Measurements from ENCODE around the gene KRTAP12-4. TPM values are rescaled to one million over a fixed set of nuclear protein-coding genes. Genes with fewer than 3 reads are reported as not detected.
"Not testable (repeated sequence)": the region's sequence is repeated elsewhere in the genome, so short reads cannot be mapped to it uniquely, and the experiment has no call there.

KRTAP12-4 gene
- total RNA-seq, 1 donor from 2014 or later: not detected

DNA sequence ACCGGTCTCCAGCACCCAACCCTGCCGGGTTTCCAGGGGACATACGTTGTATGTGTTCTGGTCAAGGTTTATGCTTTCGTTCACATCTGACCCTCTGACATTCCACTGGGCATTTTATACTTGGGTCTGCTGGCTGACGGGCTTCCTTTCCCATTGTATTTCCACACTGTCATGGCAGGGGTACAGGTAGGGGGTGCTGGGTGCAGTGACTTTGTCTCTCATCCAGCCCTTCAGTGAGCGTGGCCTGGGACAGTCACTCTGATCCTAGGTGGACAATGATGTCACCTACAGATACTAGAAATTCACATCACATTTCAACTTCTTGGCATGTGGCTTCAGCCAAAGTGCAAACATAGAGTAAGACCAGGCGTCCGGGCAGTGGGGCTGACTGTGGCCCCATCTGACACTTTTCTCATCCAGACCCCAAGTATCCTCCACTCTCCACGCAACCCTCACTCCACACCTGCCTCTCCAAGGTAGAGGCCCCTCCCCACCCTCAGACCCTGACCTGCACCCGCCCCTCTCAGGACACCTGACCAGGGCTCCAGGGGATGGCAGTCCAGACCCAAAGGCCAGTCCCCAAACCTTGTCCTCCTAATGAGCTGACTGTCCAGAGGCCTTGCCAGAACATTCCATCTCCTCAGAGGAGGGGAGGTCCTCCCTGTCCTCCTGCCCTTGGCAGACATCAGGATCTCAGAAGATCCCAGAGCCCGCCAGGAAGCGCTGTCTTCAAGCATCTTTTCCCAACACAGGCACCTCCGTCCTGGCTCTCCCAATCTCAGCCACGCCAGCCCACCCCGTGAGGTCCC lies 18.0 kb downstream of the KRTAP12-4 start:
- H3K9me3 Mint-ChIP-seq: peaks cover 16% of the 10 kb centered on the region
- DNase-seq (ENCODE audit: low read depth, low spot score): no peak
- H3K27me3 Mint-ChIP-seq (ENCODE audit: low read depth): peaks cover 14% of the 10 kb centered on the region
- no peak overlapping the region for H3K4me3 Mint-ChIP-seq
- H3K4me1 Mint-ChIP-seq: peaks cover 10% of the 10 kb centered on the region
- H3K36me3 Mint-ChIP-seq (ENCODE audit: low read depth): peaks cover 3% of the 10 kb centered on the region
- H3K27ac Mint-ChIP-seq (ENCODE audit: unreplicated experiment): peak overlapping the region; percentile 59
- no peak for TF ChIP-seq CTCF (conservative IDR thresholded peaks at IDR 0.05)

DNA sequence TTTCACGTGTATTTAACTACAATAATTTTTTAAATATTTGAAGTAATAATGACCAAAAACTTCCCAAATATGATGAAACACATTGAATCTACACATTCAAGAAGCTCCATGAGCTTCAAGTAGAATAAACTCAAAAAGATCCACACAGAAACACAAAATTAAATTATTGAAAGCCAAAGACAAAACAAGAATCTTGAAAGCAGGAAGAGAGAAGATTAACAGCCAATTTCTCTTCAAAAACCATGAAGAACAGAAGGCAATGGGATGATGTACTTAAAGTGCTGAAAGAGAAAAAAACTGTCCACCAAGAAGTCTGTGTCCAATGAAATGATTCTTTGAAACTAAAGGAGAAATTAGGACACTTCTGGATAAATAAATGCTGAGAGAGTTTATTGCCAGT lies 22.4 kb downstream of the KRTAP12-4 start:
- H3K4me3 Mint-ChIP-seq: no peak overlapping the region
- H3K27me3 Mint-ChIP-seq (ENCODE audit: low read depth): peaks cover 16% of the 10 kb centered on the region
- H3K4me1 Mint-ChIP-seq: peaks cover 3% of the 10 kb centered on the region
- peaks cover 18% of the 10 kb centered on the region for H3K9me3 Mint-ChIP-seq
- DNase-seq (ENCODE audit: low read depth, low spot score): no peak
- TF ChIP-seq CTCF (conservative IDR thresholded peaks at IDR 0.05): no peak
- peaks cover 5% of the 10 kb centered on the region for H3K36me3 Mint-ChIP-seq (ENCODE audit: low read depth)
- H3K27ac Mint-ChIP-seq (ENCODE audit: unreplicated experiment): no peak overlapping the region

- Mint-ChIP-seq H3K27me3 (ENCODE audit: low read depth) (peaks cover 16% of the 10 kb centered on the region), H3K4me3 (no peak overlapping the region), H3K27ac (ENCODE audit: unreplicated experiment) (peak overlapping the region; percentile 30), H3K4me1 (no peaks in the 10 kb centered on the region), H3K9me3 (peaks cover 18% of the 10 kb centered on the region), H3K36me3 (ENCODE audit: low read depth) (peaks cover 5% of the 10 kb centered on the region)
- TF ChIP-seq CTCF (conservative IDR thresholded peaks at IDR 0.05): no peak
- DNase-seq (ENCODE audit: low read depth, low spot score): no peak
Measured at GRCh38 chr21:44630440-44630839, 24.0 kb downstream of the KRTAP12-4 start.

DNA sequence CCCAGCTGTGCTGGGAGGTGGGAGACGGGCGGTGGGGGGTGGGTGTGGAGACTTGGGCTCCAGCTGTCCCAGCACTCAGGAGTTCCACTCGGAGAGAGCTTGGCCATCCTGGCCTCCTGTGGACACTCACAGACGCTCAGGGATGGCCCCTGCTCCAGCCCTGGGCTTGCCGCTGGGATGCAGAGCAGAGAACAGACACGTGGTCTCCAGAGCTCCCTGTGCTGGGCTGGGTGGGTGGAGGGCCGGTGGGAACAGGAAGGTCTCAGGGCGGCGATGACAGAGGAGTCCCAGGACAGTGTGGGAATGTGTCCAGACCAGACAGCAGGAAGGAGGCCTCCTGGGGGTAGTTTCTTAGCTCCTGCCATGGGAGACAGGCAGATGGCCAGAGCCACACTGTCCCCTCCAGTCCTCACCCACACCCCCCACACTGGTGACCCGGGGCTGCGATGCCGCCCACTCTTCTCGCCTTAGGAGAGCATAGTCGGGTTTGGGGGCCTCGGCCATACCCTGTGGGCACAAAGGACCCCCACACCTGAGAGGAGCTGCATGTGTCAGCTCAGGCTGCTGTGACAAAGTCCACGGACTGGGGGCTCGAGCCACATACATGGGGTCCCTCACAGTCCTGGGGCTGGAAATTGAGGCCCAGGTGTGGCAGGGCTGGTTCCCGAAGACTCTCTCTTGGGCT lies 25.6 kb downstream of the KRTAP12-4 start:
- DNase-seq (ENCODE audit: low read depth, low spot score): no peak
- Mint-ChIP-seq H3K9me3 (peaks cover 31% of the 10 kb centered on the region), H3K36me3 (ENCODE audit: low read depth) (peaks cover 8% of the 10 kb centered on the region), H3K4me1 (no peaks in the 10 kb centered on the region), H3K4me3 (no peak overlapping the region), H3K27me3 (ENCODE audit: low read depth) (peaks cover 12% of the 10 kb centered on the region), H3K27ac (ENCODE audit: unreplicated experiment) (no peak overlapping the region)
- no peak for TF ChIP-seq CTCF (conservative IDR thresholded peaks at IDR 0.05)

DNA sequence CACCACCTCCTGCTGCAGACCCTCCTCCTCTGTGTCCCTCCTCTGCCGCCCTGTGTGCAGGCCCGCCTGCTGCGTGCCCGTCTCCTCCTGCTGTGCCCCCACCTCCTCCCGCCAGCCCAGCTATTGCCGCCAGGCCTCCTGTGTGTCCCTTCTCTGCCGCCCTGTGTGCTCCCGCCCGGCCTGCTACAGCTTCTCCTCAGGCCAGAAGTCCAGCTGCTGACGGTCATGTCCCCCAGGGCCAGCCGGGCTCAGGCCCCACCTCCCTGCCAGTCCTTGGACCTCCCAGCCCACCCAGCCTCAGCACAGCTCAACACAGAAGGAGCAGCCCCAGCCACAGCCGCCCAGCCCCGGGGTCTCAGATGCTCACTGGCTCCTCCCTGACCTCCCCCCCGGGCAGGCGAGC lies 26.6 kb downstream of the KRTAP12-4 start:
- H3K4me3 Mint-ChIP-seq; DNase-seq (ENCODE audit: low read depth, low spot score); H3K4me1 Mint-ChIP-seq; H3K27me3 Mint-ChIP-seq (ENCODE audit: low read depth); H3K27ac Mint-ChIP-seq (ENCODE audit: unreplicated experiment): not testable (repeated sequence)
- H3K36me3 Mint-ChIP-seq (ENCODE audit: low read depth): peaks cover 10% of the 10 kb centered on the region
- H3K9me3 Mint-ChIP-seq: peaks cover 37% of the 10 kb centered on the region

GRCh38 chr21:44627181-44627822 lies 27.2 kb downstream of the KRTAP12-4 start:
- not testable (repeated sequence) for H3K27ac Mint-ChIP-seq (ENCODE audit: unreplicated experiment); H3K4me3 Mint-ChIP-seq

More at GRCh38 chr21:44627181-44627822, 27.2 kb downstream of the KRTAP12-4 start:
- not testable (repeated sequence) for H3K4me1 Mint-ChIP-seq; DNase-seq (ENCODE audit: low read depth, low spot score); H3K27me3 Mint-ChIP-seq (ENCODE audit: low read depth)
- peaks cover 37% of the 10 kb centered on the region for H3K9me3 Mint-ChIP-seq
- H3K36me3 Mint-ChIP-seq (ENCODE audit: low read depth): peaks cover 10% of the 10 kb centered on the region

Measured in neural crest cell (in vitro differentiated cells).